SK-N-SH treated with all-trans-retinoic acid at 6 μM for 48 hours (cell line): ENCODE data around the gene OTUD1.

ENCODE experiments used
- BACH2 ChIP-seq: fragments of 250-450 bp; sonication (Bioruptor Pico); IDR thresholded peaks from 2 replicates; pipeline ENCODE4 v1.9.0; 2021; ENCODE audit warnings: mild to moderate bottlenecking, borderline replicate concordance
- TCF4 ChIP-seq: fragments of 250-450 bp; sonication (Bioruptor Pico); IDR thresholded peaks from 2 replicates; pipeline ENCODE4 v1.8.0; 2021; ENCODE audit warnings: mild to moderate bottlenecking, moderate library complexity, borderline replicate concordance

DNA sequence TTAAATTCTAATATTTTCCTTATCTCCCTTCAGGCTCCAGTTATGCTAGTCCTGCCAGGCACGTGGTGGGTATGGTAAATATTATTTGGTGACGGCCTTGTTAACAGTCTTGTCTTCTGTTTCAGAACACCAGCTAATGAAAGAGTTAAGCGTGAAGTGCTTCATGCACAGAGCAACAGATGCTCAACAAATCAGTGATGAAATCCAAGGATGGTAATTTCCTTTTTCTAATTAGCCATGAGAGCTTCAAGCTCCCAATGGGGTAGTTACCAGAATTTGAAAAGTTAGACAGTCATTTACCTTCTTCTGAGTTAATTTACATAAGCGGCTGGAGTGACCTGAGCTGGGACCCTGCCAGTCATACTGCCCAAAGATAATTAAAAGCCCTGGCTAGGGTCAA lies 1.9 kb upstream of the OTUD1 start:
- TF ChIP-seq BACH2 (CRISPR knock-in tag) (no peak), TCF4 (CRISPR knock-in tag) (no peak)
